Peyer's patch (tissue), 4 donors: ENCODE measurements around the gene EPS8. TPM values are rescaled to one million over a fixed set of nuclear protein-coding genes. Genes with fewer than 3 reads are reported as not detected.
"Not testable (repeated sequence)": the region's sequence is repeated elsewhere in the genome, so short reads cannot be mapped to it uniquely, and the experiment has no call there.

ENCODE experiments used
- DNase-seq, 3 donors: peaks; one replicate each; pipeline ENCODE4 v3.0.0-alpha.2; 2017 to 2019
- H3K27ac ChIP-seq, 4 donors: fragments of 200-600 bp; sonication (generic); one replicate each; pipeline ENCODE4 v1.5.1; 2016 to 2019
- H3K27me3 ChIP-seq, 2 donors: fragments of 200-600 bp; sonication (generic); one replicate each; pipeline ENCODE4 v1.5.1; 2019
- H3K36me3 ChIP-seq, 3 donors: fragments of 200-600 bp; sonication (generic); one replicate each; pipeline ENCODE4 v1.5.1; 2016 to 2019
- H3K4me1 ChIP-seq, 4 donors: fragments of 200-600 bp; sonication (generic); one replicate each; pipeline ENCODE4 v1.5.1; 2016 to 2019
- H3K4me3 ChIP-seq, 4 donors: fragments of 200-600 bp; sonication (generic); 1 replicate in 3 of 4; 2 replicates in 1 of 4; pipeline ENCODE4 v1.5.1; 2016 to 2019; ENCODE audit warnings: mild to moderate bottlenecking in 1 of 4
- H3K9me3 ChIP-seq, 4 donors: fragments of 200-600 bp; sonication (generic); one replicate each; pipeline ENCODE4 v1.5.1; 2016 to 2019; ENCODE audit warnings: mild to moderate bottlenecking in 1 of 4
- POLR2A ChIP-seq, 2 donors: fragments of 450-650 bp; IDR thresholded peaks; one replicate each; pipeline ENCODE4 v1.5.1; 2017; ENCODE audit warnings: antibody characterized with exemption in 2 of 2, mild to moderate bottlenecking in 2 of 2, moderate library complexity in 2 of 2
- total RNA-seq, 4 donors: library from RNA; depleted of rRNA; stranded (reverse); fragments of >200 nt; gene quantifications; one replicate each; pipeline ENCODE4 v1.1.0, GENCODE V29; 2016
- TF ChIP-seq, protein P1 (sequence below), 6 experiments: fragments of 450-650 bp in 4 of 6; fragments of 200-600 bp in 2 of 6; sonication (generic) in 1 of 6; IDR thresholded peaks; one replicate each; pipeline ENCODE4 v1.5.1; 2017 to 2019; ENCODE audit warnings: antibody characterized with exemption in 6 of 6, mild to moderate bottlenecking in 3 of 6, moderate library complexity in 1 of 6

EPS8 gene
- total RNA-seq, 4 donors from 2014 or later: 57.8 to 168 (median 129) TPM

DNA sequence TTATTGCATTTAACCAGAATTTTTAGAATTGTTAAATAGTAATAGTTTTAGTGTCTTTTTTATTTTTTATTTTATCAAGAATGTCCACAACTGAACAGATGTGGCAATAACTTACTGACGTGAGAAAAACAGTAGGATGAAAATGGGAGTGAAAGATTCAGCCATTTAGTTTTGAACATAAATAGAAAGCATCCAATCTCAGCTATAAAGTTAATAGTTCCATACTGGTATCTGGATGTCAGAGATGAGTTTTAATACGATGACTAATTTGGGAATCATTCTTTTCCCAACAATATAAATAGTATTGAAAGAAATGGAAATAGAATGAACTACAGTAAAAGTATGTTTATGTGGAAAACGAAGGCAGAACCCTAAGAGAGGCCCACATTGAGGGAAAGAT is 159.4 kb downstream of the EPS8 start:
- no peak for DNase-seq
- H3K4me3 ChIP-seq: no peak overlapping the region
- peaks cover 0 to 5% (median 0%) of the 10 kb centered on the region in 4 donors for H3K4me1 ChIP-seq
- no peaks in the 10 kb centered on the region for H3K27me3 ChIP-seq
- TF ChIP-seq, protein P1, sequence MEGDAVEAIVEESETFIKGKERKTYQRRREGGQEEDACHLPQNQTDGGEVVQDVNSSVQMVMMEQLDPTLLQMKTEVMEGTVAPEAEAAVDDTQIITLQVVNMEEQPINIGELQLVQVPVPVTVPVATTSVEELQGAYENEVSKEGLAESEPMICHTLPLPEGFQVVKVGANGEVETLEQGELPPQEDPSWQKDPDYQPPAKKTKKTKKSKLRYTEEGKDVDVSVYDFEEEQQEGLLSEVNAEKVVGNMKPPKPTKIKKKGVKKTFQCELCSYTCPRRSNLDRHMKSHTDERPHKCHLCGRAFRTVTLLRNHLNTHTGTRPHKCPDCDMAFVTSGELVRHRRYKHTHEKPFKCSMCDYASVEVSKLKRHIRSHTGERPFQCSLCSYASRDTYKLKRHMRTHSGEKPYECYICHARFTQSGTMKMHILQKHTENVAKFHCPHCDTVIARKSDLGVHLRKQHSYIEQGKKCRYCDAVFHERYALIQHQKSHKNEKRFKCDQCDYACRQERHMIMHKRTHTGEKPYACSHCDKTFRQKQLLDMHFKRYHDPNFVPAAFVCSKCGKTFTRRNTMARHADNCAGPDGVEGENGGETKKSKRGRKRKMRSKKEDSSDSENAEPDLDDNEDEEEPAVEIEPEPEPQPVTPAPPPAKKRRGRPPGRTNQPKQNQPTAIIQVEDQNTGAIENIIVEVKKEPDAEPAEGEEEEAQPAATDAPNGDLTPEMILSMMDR (IDR thresholded peaks at IDR 0.05): no peak
- TF ChIP-seq POLR2A (IDR thresholded peaks at IDR 0.05): no peak
- H3K27ac ChIP-seq: peak overlapping the region in 3 of 4 donors; percentile 41 to 71 (median 69)
- H3K9me3 ChIP-seq: no peaks in the 10 kb centered on the region
- H3K36me3 ChIP-seq: peaks cover 0 to 12% (median 0%) of the 10 kb centered on the region in 3 donors

GRCh38 chr12:15629108-15629507 is 160.1 kb downstream of the EPS8 start:
- peaks cover 0 to 5% (median 0%) of the 10 kb centered on the region in 4 donors for H3K4me1 ChIP-seq
- H3K4me3 ChIP-seq: no peak overlapping the region
- H3K9me3 ChIP-seq: no peaks in the 10 kb centered on the region
- peaks cover 0 to 15% (median 0%) of the 10 kb centered on the region in 3 donors for H3K36me3 ChIP-seq
- H3K27me3 ChIP-seq: no peaks in the 10 kb centered on the region
- TF ChIP-seq POLR2A (IDR thresholded peaks at IDR 0.05): no peak
- TF ChIP-seq, protein P1 (IDR thresholded peaks at IDR 0.05): peak in 2 of 6 experiments; percentile 4 to 18
- H3K27ac ChIP-seq: peak overlapping the region in 3 of 4 donors; percentile 18 to 71 (median 41)
- DNase-seq: peak in 1 of 3 donors; percentile 79

- Histone ChIP-seq H3K9me3 (no peaks in the 10 kb centered on the region), H3K4me3 (no peak overlapping the region), H3K27ac (peak overlapping the region in 3 of 4 donors; percentile 18 to 71 (median 33)), H3K36me3 (peaks cover 0 to 23% (median 0%) of the 10 kb centered on the region in 3 donors), H3K4me1 (peaks cover 0 to 5% (median 0%) of the 10 kb centered on the region in 4 donors), H3K27me3 (no peaks in the 10 kb centered on the region)
- DNase-seq: no peak
- TF ChIP-seq POLR2A (IDR thresholded peaks at IDR 0.05): no peak
- TF ChIP-seq, protein P1 (IDR thresholded peaks at IDR 0.05): no peak
These were observed 160.9 kb downstream of the EPS8 start for GRCh38 chr12:15627995-15628945.

DNA sequence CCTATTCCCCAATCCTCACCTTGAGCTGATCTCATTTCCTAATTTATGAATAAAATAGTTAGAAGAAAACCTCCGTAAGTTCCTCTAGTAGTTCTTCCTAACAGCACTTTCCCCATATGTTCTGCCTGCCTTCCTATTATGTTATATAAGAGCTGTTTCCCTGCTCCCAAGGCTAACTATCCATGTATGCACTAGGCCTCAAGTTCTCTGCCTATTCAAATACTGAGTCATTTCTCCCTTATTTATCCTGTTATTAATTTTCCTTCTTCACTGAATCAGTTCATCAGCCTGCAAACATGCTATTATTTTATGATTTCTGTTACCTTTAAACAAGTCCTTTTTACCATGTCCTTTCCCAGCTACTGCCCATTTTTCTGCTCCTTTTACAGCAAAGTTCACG is 164.1 kb downstream of the EPS8 start:
- H3K4me1 ChIP-seq: peaks cover 0 to 5% (median 0%) of the 10 kb centered on the region in 4 donors
- H3K4me3 ChIP-seq: no peak overlapping the region
- no peaks in the 10 kb centered on the region for H3K9me3 ChIP-seq
- H3K36me3 ChIP-seq: peaks cover 0 to 43% (median 0%) of the 10 kb centered on the region in 3 donors
- no peak for DNase-seq
- no peak overlapping the region for H3K27ac ChIP-seq
- H3K27me3 ChIP-seq: no peaks in the 10 kb centered on the region
- no peak for TF ChIP-seq POLR2A (IDR thresholded peaks at IDR 0.05)
- TF ChIP-seq, protein P1 (IDR thresholded peaks at IDR 0.05): no peak

GRCh38 chr12:15620741-15621539 is 168.2 kb downstream of the EPS8 start:
- Histone ChIP-seq H3K27ac (no peak overlapping the region), H3K36me3 (peaks cover 0 to 55% (median 0%) of the 10 kb centered on the region in 3 donors), H3K9me3 (no peaks in the 10 kb centered on the region), H3K4me3 (no peak overlapping the region), H3K4me1 (no peaks in the 10 kb centered on the region), H3K27me3 (no peaks in the 10 kb centered on the region)
- no peak for DNase-seq
- no peak for TF ChIP-seq POLR2A (IDR thresholded peaks at IDR 0.05)
- TF ChIP-seq, protein P1 (IDR thresholded peaks at IDR 0.05): no peak

GRCh38 chr12:15616495-15616894 is 172.7 kb downstream of the EPS8 start:
- H3K36me3 ChIP-seq: peaks cover 0 to 28% (median 0%) of the 10 kb centered on the region in 3 donors
- H3K27ac ChIP-seq: not testable (repeated sequence)

More at GRCh38 chr12:15616495-15616894, 172.7 kb downstream of the EPS8 start:
- H3K27me3 ChIP-seq, H3K9me3 ChIP-seq, DNase-seq, H3K4me1 ChIP-seq, H3K4me3 ChIP-seq: not testable (repeated sequence)
